H1 (cell line): Measurements from ENCODE around the gene ANKRD40CL. TPM values are rescaled to one million over a fixed set of nuclear protein-coding genes. Genes with fewer than 3 reads are reported as not detected.

ENCODE experiments used
- BACH1 ChIP-seq: IDR thresholded peaks from 2 replicates; pipeline ENCODE4 v1.6.1; 2012; ENCODE audit warnings: low read length, improper control_type of control experiment
- JUND ChIP-seq: IDR thresholded peaks from 2 replicates; pipeline ENCODE4 v1.6.1; 2011; ENCODE audit warnings: mild to moderate bottlenecking, improper control_type of control experiment, low read length
- PHF8 ChIP-seq: fragments of 200-600 bp; sonication (generic); conservative IDR thresholded peaks from 2 replicates; pipeline ENCODE4 v1.7.1; 2012; ENCODE audit warnings: low read depth, mild to moderate bottlenecking, inconsistent platforms, low read length, moderate library complexity
- POU5F1 ChIP-seq: IDR thresholded peaks from 2 replicates; pipeline ENCODE4 v1.6.1; 2011; ENCODE audit warnings: low read depth, mild to moderate bottlenecking, low read length, moderate library complexity
- SAP30 ChIP-seq: fragments of 300-600 bp; sonication (generic); IDR thresholded peaks from 2 replicates; pipeline ENCODE4 v1.7.1; 2012; ENCODE audit warnings: low read length, moderate library complexity, mild to moderate bottlenecking, inconsistent platforms; ENCODE audit not compliant: insufficient read depth, insufficient replicate concordance
- SP2 ChIP-seq: IDR thresholded peaks from 2 replicates; pipeline ENCODE4 v1.6.1; 2012; ENCODE audit warnings: mild to moderate bottlenecking, low read length, inconsistent platforms
- SRF ChIP-seq: IDR thresholded peaks from 2 replicates; pipeline ENCODE4 v1.6.1; 2011; ENCODE audit warnings: mild to moderate bottlenecking, low read depth, low read length, moderate library complexity
- polyA plus RNA-seq, 7 experiments: library from polyadenylated mRNA; depleted of rRNA in 3 of 7; stranded (reverse) in 5 of 7; unstranded in 2 of 7; fragments of >200 nt in 5 of 7; fragments of 200-250 nt in 2 of 7; gene quantifications; 1 replicate in 5 of 7; 2 replicates in 1 of 7; 4 replicates in 1 of 7; pipeline versions ENCODE4 v1.2.1 to v1.2.3, GENCODE V29; 2011 to 2013; ENCODE audit warnings: missing spikeins in 2 of 7, mixed read lengths in 2 of 7
- total RNA-seq: library from RNA; stranded (reverse); fragmentation: NEBNext Ultra II Directional; extraction: Animal tissue kit (Norgen Biotek cat#: 25700); gene quantifications from 2 replicates; pipeline ENCODE4 v1.2.1, GENCODE V29; 2021
- TF ChIP-seq, protein P1 (sequence below): fragments of 300-600 bp; sonication (generic); IDR thresholded peaks from 2 replicates; pipeline ENCODE4 v1.7.1; 2012; ENCODE audit warnings: low read length, moderate library complexity, mild to moderate bottlenecking, inconsistent platforms; ENCODE audit not compliant: insufficient replicate concordance
- TF ChIP-seq, protein P2 (sequence below): IDR thresholded peaks from 2 replicates; pipeline ENCODE4 v1.6.1; 2012; ENCODE audit warnings: low read length, inconsistent platforms
- TF ChIP-seq, protein P3 (sequence below): IDR thresholded peaks from 2 replicates; pipeline ENCODE4 v1.6.1; 2011; ENCODE audit warnings: low read depth, mild to moderate bottlenecking, low read length; ENCODE audit not compliant: insufficient read depth

ANKRD40CL gene
- total and polyA plus RNA-seq, 2 of the 8 experiments (the other 6 are each of a cell fraction or from before 2014, with no cell fraction given), result not detected

GRCh38 chr17:50739098-50739497 is 28.2 kb downstream of the ANKRD40CL start (continued):
- TF ChIP-seq, protein P1, sequence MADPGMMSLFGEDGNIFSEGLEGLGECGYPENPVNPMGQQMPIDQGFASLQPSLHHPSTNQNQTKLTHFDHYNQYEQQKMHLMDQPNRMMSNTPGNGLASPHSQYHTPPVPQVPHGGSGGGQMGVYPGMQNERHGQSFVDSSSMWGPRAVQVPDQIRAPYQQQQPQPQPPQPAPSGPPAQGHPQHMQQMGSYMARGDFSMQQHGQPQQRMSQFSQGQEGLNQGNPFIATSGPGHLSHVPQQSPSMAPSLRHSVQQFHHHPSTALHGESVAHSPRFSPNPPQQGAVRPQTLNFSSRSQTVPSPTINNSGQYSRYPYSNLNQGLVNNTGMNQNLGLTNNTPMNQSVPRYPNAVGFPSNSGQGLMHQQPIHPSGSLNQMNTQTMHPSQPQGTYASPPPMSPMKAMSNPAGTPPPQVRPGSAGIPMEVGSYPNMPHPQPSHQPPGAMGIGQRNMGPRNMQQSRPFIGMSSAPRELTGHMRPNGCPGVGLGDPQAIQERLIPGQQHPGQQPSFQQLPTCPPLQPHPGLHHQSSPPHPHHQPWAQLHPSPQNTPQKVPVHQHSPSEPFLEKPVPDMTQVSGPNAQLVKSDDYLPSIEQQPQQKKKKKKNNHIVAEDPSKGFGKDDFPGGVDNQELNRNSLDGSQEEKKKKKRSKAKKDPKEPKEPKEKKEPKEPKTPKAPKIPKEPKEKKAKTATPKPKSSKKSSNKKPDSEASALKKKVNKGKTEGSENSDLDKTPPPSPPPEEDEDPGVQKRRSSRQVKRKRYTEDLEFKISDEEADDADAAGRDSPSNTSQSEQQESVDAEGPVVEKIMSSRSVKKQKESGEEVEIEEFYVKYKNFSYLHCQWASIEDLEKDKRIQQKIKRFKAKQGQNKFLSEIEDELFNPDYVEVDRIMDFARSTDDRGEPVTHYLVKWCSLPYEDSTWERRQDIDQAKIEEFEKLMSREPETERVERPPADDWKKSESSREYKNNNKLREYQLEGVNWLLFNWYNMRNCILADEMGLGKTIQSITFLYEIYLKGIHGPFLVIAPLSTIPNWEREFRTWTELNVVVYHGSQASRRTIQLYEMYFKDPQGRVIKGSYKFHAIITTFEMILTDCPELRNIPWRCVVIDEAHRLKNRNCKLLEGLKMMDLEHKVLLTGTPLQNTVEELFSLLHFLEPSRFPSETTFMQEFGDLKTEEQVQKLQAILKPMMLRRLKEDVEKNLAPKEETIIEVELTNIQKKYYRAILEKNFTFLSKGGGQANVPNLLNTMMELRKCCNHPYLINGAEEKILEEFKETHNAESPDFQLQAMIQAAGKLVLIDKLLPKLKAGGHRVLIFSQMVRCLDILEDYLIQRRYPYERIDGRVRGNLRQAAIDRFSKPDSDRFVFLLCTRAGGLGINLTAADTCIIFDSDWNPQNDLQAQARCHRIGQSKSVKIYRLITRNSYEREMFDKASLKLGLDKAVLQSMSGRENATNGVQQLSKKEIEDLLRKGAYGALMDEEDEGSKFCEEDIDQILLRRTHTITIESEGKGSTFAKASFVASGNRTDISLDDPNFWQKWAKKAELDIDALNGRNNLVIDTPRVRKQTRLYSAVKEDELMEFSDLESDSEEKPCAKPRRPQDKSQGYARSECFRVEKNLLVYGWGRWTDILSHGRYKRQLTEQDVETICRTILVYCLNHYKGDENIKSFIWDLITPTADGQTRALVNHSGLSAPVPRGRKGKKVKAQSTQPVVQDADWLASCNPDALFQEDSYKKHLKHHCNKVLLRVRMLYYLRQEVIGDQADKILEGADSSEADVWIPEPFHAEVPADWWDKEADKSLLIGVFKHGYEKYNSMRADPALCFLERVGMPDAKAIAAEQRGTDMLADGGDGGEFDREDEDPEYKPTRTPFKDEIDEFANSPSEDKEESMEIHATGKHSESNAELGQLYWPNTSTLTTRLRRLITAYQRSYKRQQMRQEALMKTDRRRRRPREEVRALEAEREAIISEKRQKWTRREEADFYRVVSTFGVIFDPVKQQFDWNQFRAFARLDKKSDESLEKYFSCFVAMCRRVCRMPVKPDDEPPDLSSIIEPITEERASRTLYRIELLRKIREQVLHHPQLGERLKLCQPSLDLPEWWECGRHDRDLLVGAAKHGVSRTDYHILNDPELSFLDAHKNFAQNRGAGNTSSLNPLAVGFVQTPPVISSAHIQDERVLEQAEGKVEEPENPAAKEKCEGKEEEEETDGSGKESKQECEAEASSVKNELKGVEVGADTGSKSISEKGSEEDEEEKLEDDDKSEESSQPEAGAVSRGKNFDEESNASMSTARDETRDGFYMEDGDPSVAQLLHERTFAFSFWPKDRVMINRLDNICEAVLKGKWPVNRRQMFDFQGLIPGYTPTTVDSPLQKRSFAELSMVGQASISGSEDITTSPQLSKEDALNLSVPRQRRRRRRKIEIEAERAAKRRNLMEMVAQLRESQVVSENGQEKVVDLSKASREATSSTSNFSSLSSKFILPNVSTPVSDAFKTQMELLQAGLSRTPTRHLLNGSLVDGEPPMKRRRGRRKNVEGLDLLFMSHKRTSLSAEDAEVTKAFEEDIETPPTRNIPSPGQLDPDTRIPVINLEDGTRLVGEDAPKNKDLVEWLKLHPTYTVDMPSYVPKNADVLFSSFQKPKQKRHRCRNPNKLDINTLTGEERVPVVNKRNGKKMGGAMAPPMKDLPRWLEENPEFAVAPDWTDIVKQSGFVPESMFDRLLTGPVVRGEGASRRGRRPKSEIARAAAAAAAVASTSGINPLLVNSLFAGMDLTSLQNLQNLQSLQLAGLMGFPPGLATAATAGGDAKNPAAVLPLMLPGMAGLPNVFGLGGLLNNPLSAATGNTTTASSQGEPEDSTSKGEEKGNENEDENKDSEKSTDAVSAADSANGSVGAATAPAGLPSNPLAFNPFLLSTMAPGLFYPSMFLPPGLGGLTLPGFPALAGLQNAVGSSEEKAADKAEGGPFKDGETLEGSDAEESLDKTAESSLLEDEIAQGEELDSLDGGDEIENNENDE, result no peak
- TF ChIP-seq BACH1, result no peak
- no peak for TF ChIP-seq JUND
- TF ChIP-seq, protein P2, sequence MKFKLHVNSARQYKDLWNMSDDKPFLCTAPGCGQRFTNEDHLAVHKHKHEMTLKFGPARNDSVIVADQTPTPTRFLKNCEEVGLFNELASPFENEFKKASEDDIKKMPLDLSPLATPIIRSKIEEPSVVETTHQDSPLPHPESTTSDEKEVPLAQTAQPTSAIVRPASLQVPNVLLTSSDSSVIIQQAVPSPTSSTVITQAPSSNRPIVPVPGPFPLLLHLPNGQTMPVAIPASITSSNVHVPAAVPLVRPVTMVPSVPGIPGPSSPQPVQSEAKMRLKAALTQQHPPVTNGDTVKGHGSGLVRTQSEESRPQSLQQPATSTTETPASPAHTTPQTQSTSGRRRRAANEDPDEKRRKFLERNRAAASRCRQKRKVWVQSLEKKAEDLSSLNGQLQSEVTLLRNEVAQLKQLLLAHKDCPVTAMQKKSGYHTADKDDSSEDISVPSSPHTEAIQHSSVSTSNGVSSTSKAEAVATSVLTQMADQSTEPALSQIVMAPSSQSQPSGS, result no peak
- TF ChIP-seq PHF8, result no peak
- TF ChIP-seq POU5F1, result no peak
- no peak for TF ChIP-seq SAP30
- TF ChIP-seq, protein P3, sequence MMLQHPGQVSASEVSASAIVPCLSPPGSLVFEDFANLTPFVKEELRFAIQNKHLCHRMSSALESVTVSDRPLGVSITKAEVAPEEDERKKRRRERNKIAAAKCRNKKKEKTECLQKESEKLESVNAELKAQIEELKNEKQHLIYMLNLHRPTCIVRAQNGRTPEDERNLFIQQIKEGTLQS, result no peak
- no peak for TF ChIP-seq SRF
- no peak for TF ChIP-seq SP2
